Endodermal cell (in vitro differentiated cells): ENCODE measurements around the gene RGL1. TPM values are rescaled to one million over a fixed set of nuclear protein-coding genes. Genes with fewer than 3 reads are reported as not detected.

Source experiments
- DNase-seq: peaks from one replicate; pipeline ENCODE4 v3.0.0-alpha.2; 2017
- H3K27ac ChIP-seq: 2 replicates; pipeline ENCODE4 v1.5.1; 2013; ENCODE audit warnings: mild to moderate bottlenecking, low read depth, low read length, moderate library complexity
- H3K27me3 ChIP-seq: 2 replicates; pipeline ENCODE4 v1.6.1; 2013; ENCODE audit warnings: mild to moderate bottlenecking, low read length, moderate library complexity; ENCODE audit not compliant: insufficient read depth, control insufficient read depth, poor library complexity, severe bottlenecking
- H3K36me3 ChIP-seq: 2 replicates; pipeline ENCODE4 v1.7.0; 2013; ENCODE audit warnings: mild to moderate bottlenecking, low read length, moderate library complexity; ENCODE audit not compliant: control insufficient read depth, insufficient read depth
- H3K4me1 ChIP-seq: one replicate; pipeline ENCODE4 v1.7.0; 2013; ENCODE audit warnings: low read length; ENCODE audit not compliant: control insufficient read depth, insufficient read depth
- H3K4me3 ChIP-seq: 2 replicates; pipeline ENCODE4 v1.5.1; 2013; ENCODE audit warnings: mild to moderate bottlenecking, low read length, moderate library complexity
- H3K9ac ChIP-seq: 2 replicates; pipeline ENCODE4 v1.6.1; 2013; ENCODE audit warnings: mild to moderate bottlenecking, low read length, moderate library complexity; ENCODE audit not compliant: poor library complexity, severe bottlenecking; ENCODE audit errors: extremely low read depth
- H3K9me3 ChIP-seq: 2 replicates; pipeline ENCODE4 v1.6.1; 2013; ENCODE audit warnings: mild to moderate bottlenecking, low read length, moderate library complexity; ENCODE audit not compliant: control insufficient read depth
- H3K27ac Mint-ChIP-seq: 2 replicates; pipeline ENCODE4 v1.8.0; 2020; ENCODE audit warnings: mixed read lengths
- H3K27me3 Mint-ChIP-seq: 2 replicates; pipeline ENCODE4 v1.8.0; 2021; ENCODE audit warnings: mild to moderate bottlenecking, mixed read lengths; ENCODE audit not compliant: insufficient read depth
- H3K36me3 Mint-ChIP-seq: 2 replicates; pipeline ENCODE4 v1.8.0; 2020; ENCODE audit warnings: low read depth, mixed read lengths
- H3K4me1 Mint-ChIP-seq: 2 replicates; pipeline ENCODE4 v1.8.0; 2020; ENCODE audit warnings: mixed read lengths
- H3K4me3 Mint-ChIP-seq: 2 replicates; pipeline ENCODE4 v1.8.0; 2020; ENCODE audit warnings: mild to moderate bottlenecking, moderate library complexity, mixed read lengths
- H3K9me3 Mint-ChIP-seq: 2 replicates; pipeline ENCODE4 v1.8.0; 2020; ENCODE audit warnings: mild to moderate bottlenecking, mixed read lengths
- CTCF ChIP-seq: fragments of 200-600 bp; sonication (generic); conservative IDR thresholded peaks from 2 replicates; pipeline ENCODE4 v1.5.0; 2021; ENCODE audit warnings: antibody characterized with exemption, mild to moderate bottlenecking
- WGBS, 2 experiments: methylation state at CpG; one replicate each; pipeline versions ENCODE4 v1.1.5 to v1.1.7; 2013; ENCODE audit warnings: missing lambda C conversion rate in 2 of 2, mixed read lengths in 1 of 2; ENCODE audit not compliant: insufficient coverage in 1 of 2, insufficient read length in 1 of 2; 5-methylcytosine and 5-hydroxymethylcytosine counted together
- total RNA-seq, 2 donors: library from RNA; stranded (reverse); fragmentation: NEBNext Ultra II Directional in 1 of 2; extraction: Animal tissue kit (Norgen Biotek cat#: 25700) in 1 of 2; gene quantifications; 2 replicates in 1 of 2; 3 replicates in 1 of 2; pipeline ENCODE4 v1.2.1, GENCODE V29; 2021

The RGL1 gene
- total RNA-seq, 2 donors from 2014 or later, result 0.15 to 2.6 TPM

- peaks cover 5% of the 10 kb centered on the region for H3K27me3 ChIP-seq
- peaks cover 4% of the 10 kb centered on the region for H3K4me1 Mint-ChIP-seq
- H3K27me3 Mint-ChIP-seq, result no peaks in the 10 kb centered on the region
- no peak overlapping the region for H3K27ac Mint-ChIP-seq
- TF ChIP-seq CTCF, result no peak
- no peaks in the 10 kb centered on the region for H3K4me1 ChIP-seq
- H3K9me3 Mint-ChIP-seq, result peaks cover 12% of the 10 kb centered on the region
- H3K36me3 ChIP-seq, result no peaks in the 10 kb centered on the region
- peaks cover 2% of the 10 kb centered on the region for H3K36me3 Mint-ChIP-seq
- no peak overlapping the region for H3K4me3 ChIP-seq
- H3K4me3 Mint-ChIP-seq, result no peak overlapping the region
- H3K9me3 ChIP-seq, result peaks cover 6% of the 10 kb centered on the region
- WGBS, 2 experiments, result 90 to 93% methylated on average over 2 of the region's 2 CpGs
- no peak overlapping the region for H3K27ac ChIP-seq
- H3K9ac ChIP-seq, result no peak overlapping the region
- no peak for DNase-seq
These were observed 24.8 kb upstream of the RGL1 start for GRCh38 chr1:183780159-183780558.

- H3K27me3 ChIP-seq, result peaks cover 5% of the 10 kb centered on the region
- H3K27me3 Mint-ChIP-seq, result no peaks in the 10 kb centered on the region
- H3K9me3 ChIP-seq, result peaks cover under 1% of the 10 kb centered on the region
- H3K36me3 ChIP-seq, result no peaks in the 10 kb centered on the region
- 80% methylated on average over 2 of the region's 2 CpGs; no CpG with 5 or more reads in 1 of the 2 experiments for WGBS, 2 experiments
- H3K9me3 Mint-ChIP-seq, result peaks cover 7% of the 10 kb centered on the region
- no peaks in the 10 kb centered on the region for H3K4me1 ChIP-seq
- H3K27ac ChIP-seq, result no peak overlapping the region
- H3K9ac ChIP-seq, result no peak overlapping the region
- peaks cover 2% of the 10 kb centered on the region for H3K36me3 Mint-ChIP-seq
- DNase-seq, result no peak
- no peak overlapping the region for H3K4me3 ChIP-seq
- no peak overlapping the region for H3K4me3 Mint-ChIP-seq
- no peak overlapping the region for H3K27ac Mint-ChIP-seq
- peaks cover 4% of the 10 kb centered on the region for H3K4me1 Mint-ChIP-seq
- TF ChIP-seq CTCF, result no peak
These were observed 24.2 kb upstream of the RGL1 start for GRCh38 chr1:183780757-183781156.

DNA sequence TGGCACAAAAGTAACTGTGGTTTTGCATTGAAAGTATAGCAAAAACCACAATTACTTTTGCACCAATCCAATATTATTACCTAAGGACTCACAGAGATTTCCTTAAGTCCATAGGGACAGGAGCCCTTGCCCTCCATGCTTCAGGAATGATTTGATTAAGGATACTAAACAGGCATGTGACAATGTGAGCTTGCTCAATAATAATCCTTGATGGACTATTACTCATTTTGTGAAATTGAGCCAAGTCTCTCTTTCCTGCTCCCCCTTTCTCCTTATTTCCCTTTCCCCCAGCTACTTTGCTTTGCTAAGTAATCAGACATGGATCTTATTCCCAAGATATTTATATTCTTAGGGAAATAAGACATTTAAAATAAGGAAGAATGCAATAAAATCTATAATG is 21.6 kb upstream of the RGL1 start:
- no peak for TF ChIP-seq CTCF
- H3K9me3 Mint-ChIP-seq, result no peaks in the 10 kb centered on the region
- Histone ChIP-seq H3K27me3 (peaks cover 5% of the 10 kb centered on the region), H3K4me1 (no peaks in the 10 kb centered on the region), H3K9ac (no peak overlapping the region), H3K36me3 (no peaks in the 10 kb centered on the region), H3K4me3 (no peak overlapping the region), H3K27ac (no peak overlapping the region), H3K9me3 (no peaks in the 10 kb centered on the region)
- H3K4me3 Mint-ChIP-seq, result no peak overlapping the region
- no peaks in the 10 kb centered on the region for H3K27me3 Mint-ChIP-seq
- DNase-seq, result no peak
- no peak overlapping the region for H3K27ac Mint-ChIP-seq
- H3K36me3 Mint-ChIP-seq, result no peaks in the 10 kb centered on the region
- H3K4me1 Mint-ChIP-seq, result peaks cover 14% of the 10 kb centered on the region
